HG03565 (cell line): Measurements from ENCODE around the gene PTCD1.
"Not testable (repeated sequence)": the region's sequence is repeated elsewhere in the genome, so short reads cannot be mapped to it uniquely, and the experiment has no call there.

ENCODE experiments used
- ATAC-seq: cut with Tn5 transposase; IDR thresholded peaks from one replicate; pipeline ENCODE4 v1.9.1; 2021; ENCODE audit warnings: mild to moderate bottlenecking, moderate library complexity; ENCODE audit not compliant: unreplicated experiment

PTCD1 gene

GRCh38 chr7:99389772-99390171 is 48.8 kb downstream of the PTCD1 start:
- no peak for ATAC-seq

- no peak for ATAC-seq
Observed at GRCh38 chr7:99387912-99388311, 50.7 kb downstream of the PTCD1 start.

- not testable (repeated sequence) for ATAC-seq
Observed at GRCh38 chr7:99387239-99387635, 51.4 kb downstream of the PTCD1 start.

GRCh38 chr7:99386584-99387238 is 51.9 kb downstream of the PTCD1 start:
- no peak for ATAC-seq

- no peak for ATAC-seq
Observed at GRCh38 chr7:99385564-99385963, 53.0 kb downstream of the PTCD1 start.

- ATAC-seq = no peak
Observed at GRCh38 chr7:99384523-99384922, 54.1 kb downstream of the PTCD1 start.

GRCh38 chr7:99383791-99384370 is 54.7 kb downstream of the PTCD1 start:
- ATAC-seq = no peak

- no peak for ATAC-seq
Observed at GRCh38 chr7:99383203-99383602, 55.4 kb downstream of the PTCD1 start.

GRCh38 chr7:99381664-99382075 is 56.9 kb downstream of the PTCD1 start:
- ATAC-seq = no peak

GRCh38 chr7:99380823-99381663 is 57.6 kb downstream of the PTCD1 start:
- peak; percentile 65 for ATAC-seq

- no peak for ATAC-seq
Observed at GRCh38 chr7:99380032-99380822, 58.4 kb downstream of the PTCD1 start.

GRCh38 chr7:99379693-99380031 is 58.9 kb downstream of the PTCD1 start:
- ATAC-seq = not testable (repeated sequence)

- ATAC-seq = no peak
Observed at GRCh38 chr7:99379043-99379577, 59.5 kb downstream of the PTCD1 start.

GRCh38 chr7:99375070-99375807 is 63.4 kb downstream of the PTCD1 start:
- ATAC-seq = no peak

GRCh38 chr7:99374111-99375064 is 64.2 kb downstream of the PTCD1 start, which contains the start of gene ARPC1B:
ARPC1B (plus strand) TSS chr7:99374730; CDS start chr7:99385715, 10,985 bp downstream.
- ATAC-seq = peak; percentile 41

- ATAC-seq = no peak
Observed at GRCh38 chr7:99373091-99374066, 65.2 kb downstream of the PTCD1 start.

GRCh38 chr7:99372275-99373090 is 66.1 kb downstream of the PTCD1 start:
- no peak for ATAC-seq
